Hepatocyte (in vitro differentiated cells): Measurements from ENCODE around the gene TBC1D1. TPM values are rescaled to one million over a fixed set of nuclear protein-coding genes. Genes with fewer than 3 reads are reported as not detected.

Experiments
- DNase-seq: peaks from one replicate; pipeline ENCODE4 v3.0.0-alpha.2; 2016; ENCODE audit warnings: low spot score
- H2AFZ ChIP-seq: fragments of 200-600 bp; sonication (generic); 2 replicates; pipeline ENCODE4 v1.6.0; 2016; ENCODE audit warnings: antibody characterized with exemption, mild to moderate bottlenecking
- H3K27ac ChIP-seq: fragments of 200-600 bp; sonication (generic); 2 replicates; pipeline ENCODE4 v1.5.1; 2016; ENCODE audit warnings: mild to moderate bottlenecking
- H3K27me3 ChIP-seq: fragments of 200-600 bp; sonication (generic); 2 replicates; pipeline ENCODE4 v1.6.1; 2016
- H3K36me3 ChIP-seq: fragments of 200-600 bp; sonication (generic); replicated peaks from 2 replicates; pipeline ENCODE4 v1.5.1; 2016; ENCODE audit warnings: low read depth; ENCODE audit not compliant: insufficient read depth
- H3K4me1 ChIP-seq: fragments of 200-600 bp; sonication (generic); 2 replicates; pipeline ENCODE4 v1.5.1; 2016; ENCODE audit warnings: mild to moderate bottlenecking, moderate library complexity; ENCODE audit not compliant: insufficient read depth
- H3K4me2 ChIP-seq: fragments of 200-600 bp; sonication (generic); 2 replicates; pipeline ENCODE4 v1.6.0; 2016
- H3K4me3 ChIP-seq: fragments of 200-600 bp; sonication (generic); 2 replicates; pipeline ENCODE4 v1.5.1; 2016; ENCODE audit warnings: mild to moderate bottlenecking
- H3K79me2 ChIP-seq: fragments of 200-600 bp; sonication (generic); 2 replicates; pipeline ENCODE4 v1.6.0; 2017; ENCODE audit warnings: mild to moderate bottlenecking
- H3K9me2 ChIP-seq: fragments of 200-600 bp; sonication (generic); replicated peaks from 2 replicates; pipeline ENCODE4 v1.6.0; 2017; ENCODE audit warnings: mild to moderate bottlenecking; ENCODE audit not compliant: insufficient read depth
- H3K9me3 ChIP-seq: fragments of 200-600 bp; sonication (generic); 2 replicates; pipeline ENCODE4 v1.5.1; 2016; ENCODE audit warnings: low read depth, mild to moderate bottlenecking
- H4K20me1 ChIP-seq: fragments of 200-600 bp; sonication (generic); 2 replicates; pipeline ENCODE4 v1.6.0; 2016; ENCODE audit warnings: mild to moderate bottlenecking; ENCODE audit not compliant: insufficient read depth, poor library complexity, severe bottlenecking
- EZH2 ChIP-seq: fragments of 200-600 bp; sonication (generic); IDR thresholded peaks from 2 replicates; pipeline ENCODE4 v1.6.1; 2016; ENCODE audit warnings: antibody characterized with exemption, mild to moderate bottlenecking, borderline replicate concordance
- EZH2phosphoT487 ChIP-seq: fragments of 200-600 bp; sonication (generic); IDR thresholded peaks from one replicate; pipeline ENCODE4 v1.6.1; 2018; ENCODE audit warnings: antibody characterized with exemption, mild to moderate bottlenecking, low read depth, moderate library complexity; ENCODE audit not compliant: unreplicated experiment, severe bottlenecking
- WGBS: methylation state at CpG from one replicate; pipeline ENCODE4 v1.1.6; 2016; ENCODE audit warnings: low lambda C conversion rate; ENCODE audit errors: missing lambda C conversion rate; 5-methylcytosine and 5-hydroxymethylcytosine counted together
- polyA plus RNA-seq: library from polyadenylated mRNA; unstranded; fragments of >200 nt; fragmentation: Nextera tagmentation; extraction: Ambion mirVana; gene quantifications from 2 replicates; pipeline ENCODE4 v1.2.1, GENCODE V29; 2016
- total RNA-seq: library from RNA; depleted of rRNA; stranded (reverse); fragments of >200 nt; gene quantifications from 2 replicates; pipeline ENCODE4 v1.2.3, GENCODE V29; 2014
- TF ChIP-seq, protein P1 (sequence below): fragments of 200-600 bp; sonication (generic); IDR thresholded peaks from 2 replicates; pipeline ENCODE4 v1.5.1; 2016; ENCODE audit warnings: antibody characterized with exemption, mild to moderate bottlenecking; ENCODE audit not compliant: poor library complexity

TBC1D1 gene
- total and polyA plus RNA-seq, 2 experiments from 2014 or later = 45.6 to 117 TPM

DNA sequence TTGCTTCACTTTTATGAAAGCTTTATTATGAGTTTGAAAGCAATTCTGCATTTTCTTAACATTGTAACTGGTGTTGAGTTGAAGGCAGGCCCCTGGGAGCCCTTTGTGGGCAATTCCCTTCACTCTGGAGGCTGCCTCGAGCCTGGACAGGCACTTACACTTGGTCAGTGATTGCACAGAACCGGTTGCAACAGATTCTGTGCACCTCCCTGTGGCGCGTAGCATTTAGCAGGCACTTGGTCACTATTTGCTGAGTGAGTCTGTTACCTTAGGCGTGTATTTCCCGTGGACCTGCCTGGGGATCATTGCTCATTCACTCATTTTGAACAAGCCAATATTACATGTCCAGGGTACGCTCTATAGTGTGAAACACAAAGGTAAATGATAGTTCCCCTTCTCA is 149.7 kb downstream of the TBC1D1 start:
- H4K20me1 ChIP-seq = no peaks in the 10 kb centered on the region

DNA sequence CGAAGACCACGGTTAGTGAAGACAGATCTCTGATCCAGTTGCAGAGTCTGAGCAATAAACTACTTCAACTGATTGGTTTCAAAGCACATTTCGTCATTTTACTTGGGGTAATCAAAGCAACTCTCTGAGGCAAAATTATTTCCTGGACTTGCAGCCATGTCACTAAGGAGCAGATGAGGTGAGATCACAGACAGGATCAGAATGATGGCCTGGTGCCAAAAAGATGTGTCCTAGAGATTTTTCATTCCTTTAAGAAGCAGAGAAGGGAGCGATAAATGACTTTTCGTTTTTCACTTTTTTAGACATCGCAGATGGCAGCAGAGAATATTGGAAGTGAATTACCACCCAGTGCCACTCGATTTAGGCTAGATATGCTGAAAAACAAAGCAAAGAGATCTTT is 153.2 kb downstream of the TBC1D1 start:
- no peaks in the 10 kb centered on the region for H3K27me3 ChIP-seq
- H2AFZ ChIP-seq = no peak overlapping the region
- 94% methylated on average over 7 of the region's 7 CpGs for WGBS
- no peaks in the 10 kb centered on the region for H3K9me3 ChIP-seq
- H3K4me2 ChIP-seq = no peak overlapping the region
- H3K9me2 ChIP-seq = no peaks in the 10 kb centered on the region
- H3K79me2 ChIP-seq = no peaks in the 10 kb centered on the region
- DNase-seq = no peak
- no peaks in the 10 kb centered on the region for H3K36me3 ChIP-seq
- no peaks in the 10 kb centered on the region for H3K4me1 ChIP-seq
- TF ChIP-seq EZH2 (no peak), EZH2phosphoT487 (no peak)
- TF ChIP-seq, protein P1, sequence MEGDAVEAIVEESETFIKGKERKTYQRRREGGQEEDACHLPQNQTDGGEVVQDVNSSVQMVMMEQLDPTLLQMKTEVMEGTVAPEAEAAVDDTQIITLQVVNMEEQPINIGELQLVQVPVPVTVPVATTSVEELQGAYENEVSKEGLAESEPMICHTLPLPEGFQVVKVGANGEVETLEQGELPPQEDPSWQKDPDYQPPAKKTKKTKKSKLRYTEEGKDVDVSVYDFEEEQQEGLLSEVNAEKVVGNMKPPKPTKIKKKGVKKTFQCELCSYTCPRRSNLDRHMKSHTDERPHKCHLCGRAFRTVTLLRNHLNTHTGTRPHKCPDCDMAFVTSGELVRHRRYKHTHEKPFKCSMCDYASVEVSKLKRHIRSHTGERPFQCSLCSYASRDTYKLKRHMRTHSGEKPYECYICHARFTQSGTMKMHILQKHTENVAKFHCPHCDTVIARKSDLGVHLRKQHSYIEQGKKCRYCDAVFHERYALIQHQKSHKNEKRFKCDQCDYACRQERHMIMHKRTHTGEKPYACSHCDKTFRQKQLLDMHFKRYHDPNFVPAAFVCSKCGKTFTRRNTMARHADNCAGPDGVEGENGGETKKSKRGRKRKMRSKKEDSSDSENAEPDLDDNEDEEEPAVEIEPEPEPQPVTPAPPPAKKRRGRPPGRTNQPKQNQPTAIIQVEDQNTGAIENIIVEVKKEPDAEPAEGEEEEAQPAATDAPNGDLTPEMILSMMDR = no peak
- no peaks in the 10 kb centered on the region for H4K20me1 ChIP-seq
- H3K27ac ChIP-seq = no peak overlapping the region
- H3K4me3 ChIP-seq = no peak overlapping the region

More for the DNA sequence above, 149.7 kb downstream of the TBC1D1 start:
- H3K27me3 ChIP-seq = no peaks in the 10 kb centered on the region
- H2AFZ ChIP-seq = no peak overlapping the region
- H3K27ac ChIP-seq = no peak overlapping the region
- H3K4me3 ChIP-seq = no peak overlapping the region
- no peaks in the 10 kb centered on the region for H3K9me2 ChIP-seq
- no peaks in the 10 kb centered on the region for H3K4me1 ChIP-seq
- no peaks in the 10 kb centered on the region for H3K36me3 ChIP-seq
- H3K4me2 ChIP-seq = no peak overlapping the region
- H3K9me3 ChIP-seq = no peaks in the 10 kb centered on the region
- 75% methylated on average over 7 of the region's 7 CpGs for WGBS
- no peaks in the 10 kb centered on the region for H3K79me2 ChIP-seq
- TF ChIP-seq, protein P1 = no peak
- no peak for TF ChIP-seq EZH2
- TF ChIP-seq EZH2phosphoT487 = no peak
- no peak for DNase-seq

DNA sequence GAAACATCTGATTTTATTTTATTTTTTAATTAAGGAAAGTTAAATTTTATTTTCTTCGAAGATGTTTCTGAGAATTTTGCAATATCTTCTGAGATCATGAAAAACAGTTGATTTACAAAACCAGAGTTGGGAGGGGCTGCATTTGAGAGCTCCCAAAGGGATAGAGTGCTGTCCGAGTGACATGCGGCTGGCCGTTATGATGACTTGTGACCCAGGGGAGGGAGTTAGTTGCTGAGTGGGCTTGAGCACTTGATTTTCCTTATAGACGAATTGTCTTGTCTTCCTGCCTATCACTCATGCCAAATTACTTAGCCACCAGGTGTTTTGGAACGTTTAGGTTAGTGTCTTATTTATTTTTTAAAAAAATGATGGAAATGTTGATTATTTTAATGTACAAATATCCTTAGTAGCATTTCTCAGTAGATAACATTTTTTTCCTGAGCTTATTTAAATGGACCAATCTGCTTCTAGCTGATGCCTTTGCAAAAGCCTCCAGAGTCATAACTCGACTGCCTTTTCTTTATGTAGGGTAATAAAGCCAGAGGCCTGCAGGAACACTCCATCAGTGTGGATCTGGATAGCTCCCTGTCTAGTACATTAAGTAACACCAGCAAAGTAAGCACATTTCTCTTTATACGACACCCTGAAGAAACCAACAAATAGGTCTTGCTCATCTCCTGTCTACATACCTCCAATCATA is 154.6 kb downstream of the TBC1D1 start:
- no peaks in the 10 kb centered on the region for H3K9me2 ChIP-seq
- no peak overlapping the region for H3K4me3 ChIP-seq
- no peaks in the 10 kb centered on the region for H3K27me3 ChIP-seq
- no peak overlapping the region for H3K4me2 ChIP-seq
- no peaks in the 10 kb centered on the region for H3K9me3 ChIP-seq
- no peaks in the 10 kb centered on the region for H3K79me2 ChIP-seq
- peaks cover under 1% of the 10 kb centered on the region for H3K4me1 ChIP-seq
- H4K20me1 ChIP-seq = no peaks in the 10 kb centered on the region
- H2AFZ ChIP-seq = no peak overlapping the region
- no peak for DNase-seq
- WGBS = 93% methylated on average over 8 of the region's 8 CpGs
- no peak overlapping the region for H3K27ac ChIP-seq
- TF ChIP-seq EZH2 (no peak), EZH2phosphoT487 (no peak)
- TF ChIP-seq, protein P1 = no peak
- H3K36me3 ChIP-seq = no peaks in the 10 kb centered on the region
